ENCODE measurements around the gene TAL2.
"Not testable (repeated sequence)": the region's sequence is repeated elsewhere in the genome, so short reads cannot be mapped to it uniquely, and the experiment has no call there.

TAL2 gene

GRCh38 chr9:105676351-105676923, 14.2 kb downstream of the TAL2 start:
- no peak for DNase-seq (ENCODE audit: low spot score)

- DNase-seq (ENCODE audit: low spot score) = no peak
Measured at GRCh38 chr9:105678163-105678562, 15.9 kb downstream of the TAL2 start.

- DNase-seq (ENCODE audit: low spot score) = no peak
Measured at GRCh38 chr9:105678781-105679180, 16.5 kb downstream of the TAL2 start.

- DNase-seq (ENCODE audit: low spot score) = no peak
Measured at GRCh38 chr9:105679257-105680022, 17.2 kb downstream of the TAL2 start.

- no peak for DNase-seq (ENCODE audit: low spot score)
Measured at GRCh38 chr9:105681313-105681712, 19.1 kb downstream of the TAL2 start.

GRCh38 chr9:105681724-105682123, 19.5 kb downstream of the TAL2 start:
- DNase-seq (ENCODE audit: low spot score) = no peak

GRCh38 chr9:105683688-105684275, 21.5 kb downstream of the TAL2 start:
- no peak for DNase-seq (ENCODE audit: low spot score)

- no peak for DNase-seq (ENCODE audit: low spot score)
Measured at GRCh38 chr9:105686936-105687335, 24.7 kb downstream of the TAL2 start.

GRCh38 chr9:105690742-105691141, 28.5 kb downstream of the TAL2 start:
- peak; percentile 19 for DNase-seq (ENCODE audit: low spot score)

GRCh38 chr9:105693435-105694189, 31.4 kb downstream of the TAL2 start:
- peak; percentile 55 for DNase-seq (ENCODE audit: low spot score)

- DNase-seq (ENCODE audit: low spot score) = peak; percentile 88
Measured at GRCh38 chr9:105694190-105694847, 32.1 kb downstream of the TAL2 start, which contains the start of gene TMEM38B. Gene TMEM38B (plus strand): TSS chr9:105694541. CDS start chr9:105694661, 120 bp downstream.

- DNase-seq (ENCODE audit: low spot score) = peak; percentile 80
Measured at GRCh38 chr9:105694848-105695581, 32.8 kb downstream of the TAL2 start.

GRCh38 chr9:105696219-105696793, 34.0 kb downstream of the TAL2 start:
- no peak for DNase-seq (ENCODE audit: low spot score)

- no peak for DNase-seq (ENCODE audit: low spot score)
Measured at GRCh38 chr9:105697871-105698270, 35.6 kb downstream of the TAL2 start.

- DNase-seq (ENCODE audit: low spot score) = no peak
Measured at GRCh38 chr9:105698348-105698870, 36.2 kb downstream of the TAL2 start.

GRCh38 chr9:105700668-105701067, 38.4 kb downstream of the TAL2 start:
- peak; percentile 13 for DNase-seq (ENCODE audit: low spot score)

GRCh38 chr9:105701145-105701544, 38.9 kb downstream of the TAL2 start:
- DNase-seq (ENCODE audit: low spot score) = no peak

GRCh38 chr9:105702207-105702606, 40.0 kb downstream of the TAL2 start:
- DNase-seq (ENCODE audit: low spot score) = no peak

- not testable (repeated sequence) for DNase-seq (ENCODE audit: low spot score)
Measured at GRCh38 chr9:105703638-105704037, 41.4 kb downstream of the TAL2 start.

GRCh38 chr9:105706156-105706555, 43.9 kb downstream of the TAL2 start:
- DNase-seq (ENCODE audit: low spot score) = no peak

GRCh38 chr9:105708405-105708804, 46.1 kb downstream of the TAL2 start:
- no peak for DNase-seq (ENCODE audit: low spot score)

All from NAMALWA (cell line).